ENCODE results near the gene MOB3C.
A peak's percentile ranks its signal among the peaks of the same experiment; 100 is the strongest.
"Not testable (repeated sequence)": the region's sequence is repeated elsewhere in the genome, so short reads cannot be mapped to it uniquely, and the experiment has no call there.

MOB3C gene

DNA sequence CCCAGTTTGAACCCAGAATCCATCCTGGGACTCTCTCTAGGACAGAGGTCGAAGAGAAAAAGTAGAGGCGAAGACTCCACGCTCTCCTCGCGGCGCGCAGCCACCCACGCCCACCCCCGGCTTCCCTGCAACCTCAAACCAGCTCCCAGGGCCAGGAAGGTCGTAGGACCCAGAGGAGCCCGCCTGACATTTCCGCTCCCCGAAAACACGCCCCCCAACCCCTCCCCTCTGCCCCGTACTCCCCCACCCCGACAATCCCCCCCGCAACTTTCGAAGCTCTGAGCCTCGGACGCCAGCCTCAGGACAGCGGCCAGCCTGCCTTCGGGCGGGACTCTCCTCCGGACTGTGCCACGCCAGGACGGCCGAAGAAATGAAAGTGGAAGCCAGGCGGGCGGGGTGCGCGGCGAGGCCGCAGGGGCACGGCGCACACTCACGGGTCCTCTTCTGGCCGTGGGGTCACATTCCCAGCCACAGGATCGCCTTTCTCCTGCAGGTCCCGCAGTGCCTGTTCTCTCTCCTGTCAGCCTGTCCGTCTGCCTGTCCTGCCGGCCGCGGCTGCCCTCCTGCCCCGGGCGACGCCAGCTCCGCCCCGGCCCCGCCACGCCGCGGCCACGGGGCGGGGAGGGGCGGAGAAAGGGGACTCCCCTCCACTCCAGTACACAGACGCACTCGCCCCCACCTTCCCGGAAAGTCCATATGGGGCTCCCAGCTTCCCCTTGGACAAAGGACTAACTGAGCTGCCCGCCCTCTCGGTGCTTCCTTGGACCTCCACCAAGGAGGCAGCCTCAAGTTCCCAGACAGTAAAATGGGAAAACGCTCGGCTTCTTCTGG, at the start of gene MOB3C:
TSS of gene MOB3C (minus strand) at position 535 of the 831 bp plus-strand sequence. CDS start 3,490 bp downstream, outside the sequence.
- DNase-seq (ENCODE audit: low read depth in 2 of 2) = peak; percentile 57 to 75

DNA sequence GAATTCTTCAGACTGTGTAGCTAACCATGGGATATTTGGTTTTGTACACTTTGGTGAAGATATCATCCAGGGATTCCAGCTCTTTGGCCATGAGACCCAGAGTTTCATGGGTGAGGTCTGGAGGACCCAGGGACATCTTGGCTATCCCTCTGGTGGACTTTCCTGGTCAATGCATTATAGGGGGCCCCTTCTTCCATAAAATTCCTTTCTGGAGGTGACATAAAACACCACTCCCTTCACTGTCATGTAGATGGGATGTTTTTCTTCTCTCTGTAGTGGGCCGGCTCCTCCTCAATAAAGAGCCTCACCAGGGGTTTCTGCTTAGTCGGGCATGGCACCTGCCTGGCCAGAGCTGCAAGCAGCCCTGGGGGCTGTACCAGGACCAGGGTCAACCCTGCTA, 49.4 kb upstream of the MOB3C start:
- no peak for DNase-seq (ENCODE audit: low read depth in 2 of 2)

DNA sequence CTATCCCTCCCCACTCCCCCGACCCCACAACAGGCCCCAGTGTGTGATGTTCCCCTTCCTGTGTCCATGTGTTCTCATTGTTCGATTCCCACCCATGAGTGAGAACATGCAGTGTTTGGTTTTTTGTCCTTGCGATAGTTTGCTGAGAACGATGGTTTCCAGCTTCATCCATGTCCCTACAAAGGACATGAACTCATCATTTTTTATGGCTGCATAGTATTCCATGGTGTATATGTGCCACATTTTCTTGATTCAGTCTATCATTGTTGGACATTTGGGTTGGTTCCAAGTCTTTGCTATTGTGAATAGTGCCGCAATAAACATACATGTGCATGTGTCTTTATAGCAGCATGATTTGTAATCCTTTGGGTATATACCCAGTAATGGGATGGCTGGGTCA, 46.3 kb upstream of the MOB3C start:
- DNase-seq (ENCODE audit: low read depth in 2 of 2) = not testable (repeated sequence)

DNA sequence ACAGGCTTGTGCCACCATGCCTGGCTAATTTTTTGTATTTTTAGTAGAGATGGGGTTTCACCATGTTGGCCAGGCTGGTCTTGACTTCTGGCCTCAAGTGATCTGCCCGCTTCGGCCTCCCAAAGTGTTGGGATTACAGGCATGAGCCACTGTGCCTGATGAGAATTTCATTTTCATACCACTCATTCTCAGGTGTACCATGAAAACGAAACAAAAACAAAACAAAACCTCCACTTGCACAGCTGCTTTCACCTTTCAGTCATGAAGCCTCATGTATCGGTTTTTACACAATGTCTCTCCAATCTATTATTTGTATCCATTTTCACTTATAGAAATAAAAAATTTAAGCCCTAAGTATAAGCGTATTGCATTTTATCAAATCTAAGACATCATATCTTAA, 43.5 kb upstream of the MOB3C start:
- not testable (repeated sequence) for DNase-seq (ENCODE audit: low read depth in 2 of 2)

DNA sequence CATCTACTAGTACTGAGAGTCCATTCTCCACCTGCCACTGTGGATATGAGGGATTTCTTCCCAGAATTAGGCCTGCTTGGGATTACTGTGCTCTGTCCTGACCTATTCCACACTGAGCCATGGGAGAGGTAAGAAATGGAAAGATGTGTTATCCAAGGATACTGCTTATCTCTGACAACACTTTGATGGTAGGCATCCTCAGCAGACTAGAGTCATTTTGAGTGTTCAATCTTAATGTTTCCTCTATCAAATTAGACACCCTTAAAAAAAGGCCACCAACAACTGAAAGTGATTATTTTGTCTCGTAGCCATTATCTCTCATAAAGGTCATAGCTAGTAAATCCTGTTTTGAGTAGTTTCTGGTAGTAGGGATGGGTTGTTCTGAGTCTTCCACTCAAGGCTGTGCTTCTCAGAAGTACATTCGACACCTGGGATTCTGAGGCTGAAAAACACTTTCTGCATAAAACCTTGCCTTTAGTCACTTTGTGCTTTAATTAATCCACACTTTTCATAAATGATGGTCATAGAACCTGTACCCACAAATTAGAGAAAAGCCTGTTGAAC, 42.8 kb upstream of the MOB3C start:
- no peak for DNase-seq (ENCODE audit: low read depth in 2 of 2)

DNA sequence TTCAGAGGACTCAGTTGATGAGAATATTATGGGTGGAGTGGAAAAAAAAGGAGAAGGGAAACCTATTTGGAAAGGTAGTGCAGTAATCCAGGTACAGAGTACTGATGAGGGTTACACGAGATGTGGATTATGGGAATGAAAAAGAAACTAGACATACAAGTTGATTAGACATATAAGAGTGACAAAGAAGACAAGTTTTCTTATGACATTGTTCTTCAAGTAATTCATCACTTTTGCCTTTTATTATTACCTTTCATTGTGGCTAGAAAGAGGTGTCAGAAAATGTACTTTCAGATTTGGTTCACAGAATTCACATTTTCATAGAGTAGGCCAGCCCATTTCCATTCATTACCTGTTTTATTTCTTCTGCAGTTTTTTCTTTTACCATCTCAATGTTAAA, 41.2 kb upstream of the MOB3C start:
- DNase-seq (ENCODE audit: low read depth in 2 of 2) = no peak

DNA sequence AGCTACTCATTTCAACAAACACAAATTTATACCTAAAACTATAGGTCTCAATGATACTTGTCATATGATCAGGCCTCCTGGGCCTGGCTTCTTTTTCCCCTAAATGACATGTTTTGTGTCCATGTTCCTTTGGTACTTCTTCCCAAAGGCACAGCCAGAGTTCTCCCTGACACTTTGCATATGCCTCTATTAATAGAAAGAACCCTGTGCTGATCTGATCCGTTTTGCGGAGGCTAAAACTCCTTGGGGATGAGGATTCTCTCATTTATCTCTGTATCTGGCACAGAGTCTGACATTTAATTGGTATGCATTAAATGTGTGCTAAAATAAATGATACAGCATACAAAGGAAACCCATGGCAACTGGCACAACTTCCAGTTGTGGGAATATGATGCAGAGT, 40.0 kb upstream of the MOB3C start:
- DNase-seq (ENCODE audit: low read depth in 2 of 2) = no peak

DNA sequence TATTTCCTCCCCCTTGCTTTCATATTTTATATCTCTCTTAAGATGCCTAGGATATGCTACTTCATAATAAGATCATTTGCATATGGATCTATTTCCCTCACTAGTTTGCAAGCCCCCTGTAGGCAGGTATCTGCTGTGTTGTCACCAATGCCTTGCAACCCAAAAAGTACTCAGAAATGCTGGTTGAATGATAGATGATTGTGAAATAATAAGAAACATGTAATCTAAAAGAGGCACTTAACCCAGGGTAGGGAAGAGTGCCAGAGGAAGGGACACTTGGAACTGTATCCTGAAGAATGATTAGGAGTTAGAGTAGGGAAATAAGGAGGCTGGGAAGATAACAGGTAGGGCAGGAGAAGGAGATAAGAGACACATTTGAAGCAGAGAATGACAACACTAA, 39.2 kb upstream of the MOB3C start:
- DNase-seq (ENCODE audit: low read depth in 2 of 2) = no peak

DNA sequence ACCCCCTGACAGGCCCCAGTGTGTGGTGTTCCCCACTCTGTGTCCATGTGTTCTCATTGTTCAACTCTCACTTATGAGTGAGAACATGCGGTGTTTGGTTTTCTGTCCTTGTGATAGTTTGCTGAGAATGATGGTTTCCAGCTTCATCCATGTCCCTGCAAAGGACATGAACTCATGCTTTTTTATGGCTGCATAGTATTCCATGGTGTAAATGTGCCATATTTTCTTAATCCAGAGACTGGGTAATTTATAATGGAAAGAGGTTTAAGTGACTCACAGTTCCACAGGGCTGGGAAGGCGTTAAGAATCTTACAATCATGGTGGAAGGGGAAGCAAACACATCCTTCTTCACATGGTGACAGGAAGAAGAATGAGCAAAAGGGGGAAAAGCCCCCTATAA, 38.1 kb upstream of the MOB3C start:
- DNase-seq (ENCODE audit: low read depth in 2 of 2) = not testable (repeated sequence)

DNA sequence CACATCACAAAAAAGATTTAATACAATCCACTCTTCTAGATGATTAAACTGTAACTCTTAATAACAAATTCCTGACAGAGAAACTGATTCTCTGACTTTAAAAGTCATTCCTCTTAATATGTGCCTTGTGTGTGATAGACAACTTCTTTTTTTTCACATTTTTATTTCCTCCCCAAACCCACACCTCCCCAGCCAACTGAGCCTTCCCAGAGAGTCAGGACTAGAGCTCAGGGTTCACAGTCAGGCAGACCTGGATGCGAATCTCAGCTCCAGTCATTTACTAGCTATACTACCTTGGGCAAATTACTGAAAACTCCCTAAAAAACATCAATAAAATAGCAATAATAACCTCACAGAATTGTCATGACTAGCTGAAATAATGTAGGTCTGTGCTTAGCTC, 37.4 kb upstream of the MOB3C start:
- no peak for DNase-seq (ENCODE audit: low read depth in 2 of 2)

DNA sequence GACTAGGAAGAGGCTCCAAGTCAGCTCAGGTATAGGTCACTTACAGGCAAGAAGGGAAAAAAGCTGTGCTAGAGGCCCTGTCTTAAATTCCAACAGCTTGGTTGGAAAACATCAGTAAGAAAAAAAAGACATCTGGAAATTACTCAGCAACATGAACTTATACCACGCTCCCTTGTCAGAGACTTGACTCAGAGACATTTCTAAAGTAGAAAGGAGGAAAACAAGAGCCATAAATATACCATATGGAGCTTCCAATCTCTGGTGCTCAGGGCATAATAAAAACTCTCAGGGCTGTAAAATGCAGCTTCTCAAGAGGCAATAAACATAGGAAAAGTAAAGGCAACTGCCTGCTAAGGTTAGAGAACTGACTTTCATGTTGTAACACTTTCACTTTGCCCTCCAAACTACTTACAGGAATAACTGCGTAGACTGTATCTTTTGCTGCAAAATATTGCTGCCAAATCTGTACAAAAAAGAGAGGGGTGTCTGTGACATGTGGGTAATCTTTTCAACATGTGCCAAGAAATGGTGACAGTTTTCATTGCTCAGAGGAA, 36.9 kb upstream of the MOB3C start:
- DNase-seq (ENCODE audit: low read depth in 2 of 2) = no peak

DNA sequence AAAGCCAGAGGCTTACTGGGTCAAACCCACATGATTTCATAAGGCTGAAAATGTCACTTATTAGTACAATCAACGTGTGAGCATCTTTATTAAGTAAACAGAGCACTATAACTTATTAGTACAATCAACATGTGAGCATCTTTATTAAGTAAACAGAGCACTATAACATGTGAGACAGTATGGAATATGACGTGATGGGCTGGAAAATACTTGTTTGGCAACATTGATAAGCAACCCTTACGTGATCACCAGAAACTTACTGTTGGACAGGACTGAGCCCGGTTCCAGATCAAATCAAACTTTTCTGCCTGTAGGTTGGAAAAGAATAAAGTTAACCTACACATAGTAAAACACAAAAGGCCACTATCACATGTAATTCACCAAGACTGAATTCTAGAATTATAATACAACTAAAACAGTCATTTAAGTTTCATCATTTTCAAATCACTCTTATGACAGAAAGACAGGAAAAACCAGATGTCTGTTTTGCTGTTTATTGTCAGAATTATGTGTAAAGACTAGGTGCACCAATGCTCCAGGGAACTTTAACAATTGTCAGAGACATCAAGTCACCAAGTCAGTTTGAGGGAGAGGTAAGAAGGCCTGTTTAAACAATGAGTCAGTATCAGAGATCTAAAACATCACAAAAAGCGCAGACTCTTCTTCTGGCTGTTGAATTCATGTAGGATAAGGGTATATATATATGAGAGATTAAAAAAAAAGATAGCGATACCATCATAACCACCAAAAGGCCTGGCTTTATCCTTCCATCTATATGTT, 35.9 kb upstream of the MOB3C start:
- no peak for DNase-seq (ENCODE audit: low read depth in 2 of 2)

DNA sequence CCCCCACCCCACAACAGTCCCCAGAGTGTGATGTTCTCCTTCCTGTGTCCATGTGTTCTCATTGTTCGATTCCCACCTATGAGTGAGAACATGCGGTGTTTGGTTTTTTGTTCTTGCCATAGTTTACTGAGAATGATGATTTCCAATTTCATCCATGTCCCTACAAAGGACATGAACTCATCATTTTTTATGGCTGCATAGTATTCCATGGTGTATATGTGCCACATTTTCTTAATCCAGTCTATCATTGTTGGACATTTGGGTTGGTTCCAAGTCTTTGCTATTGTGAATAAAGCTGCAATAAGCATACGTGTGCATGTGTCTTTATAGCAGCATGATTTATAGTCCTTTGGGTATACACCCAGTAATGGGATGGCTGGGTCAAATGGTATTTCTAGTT, 34.5 kb upstream of the MOB3C start:
- DNase-seq (ENCODE audit: low read depth in 2 of 2) = not testable (repeated sequence)

DNA sequence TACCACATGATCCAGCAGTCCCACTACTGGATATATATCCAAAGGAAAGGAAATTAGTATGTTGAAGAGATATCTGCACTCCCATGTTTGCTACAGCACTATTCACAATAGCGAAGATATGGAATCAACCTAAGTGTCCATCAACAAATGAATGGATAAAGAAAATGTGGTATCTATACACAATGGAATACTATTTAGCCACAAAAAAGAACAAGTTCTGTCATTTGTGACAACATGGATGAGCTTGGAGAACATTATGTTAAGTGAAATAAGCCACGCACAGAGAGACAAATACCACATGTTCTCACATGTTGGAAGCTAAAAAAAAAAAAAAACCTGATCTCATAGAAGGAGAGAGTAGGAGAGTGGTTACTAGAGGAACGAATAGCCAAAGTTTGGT, 33.9 kb upstream of the MOB3C start:
- DNase-seq (ENCODE audit: low read depth in 2 of 2) = no peak

DNA sequence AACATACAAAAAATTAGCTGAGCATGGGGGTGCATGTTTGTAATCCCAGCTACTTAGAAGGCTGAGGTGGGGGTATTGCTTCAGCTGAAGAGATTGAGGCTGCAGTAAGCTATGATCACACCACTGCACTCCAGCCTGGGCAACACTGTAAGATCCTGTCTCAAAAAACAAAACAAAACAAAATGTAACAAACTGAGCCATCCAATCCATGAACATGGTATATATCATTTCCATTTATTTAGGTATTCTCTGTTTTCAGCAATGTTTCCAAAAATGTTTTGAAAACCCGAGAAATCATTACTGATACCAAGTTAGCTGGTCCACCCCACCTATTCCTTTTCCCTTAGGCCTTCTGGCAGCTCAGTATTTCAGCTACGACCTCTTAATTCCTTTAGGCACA, 33.2 kb upstream of the MOB3C start:
- no peak for DNase-seq (ENCODE audit: low read depth in 2 of 2)

DNA sequence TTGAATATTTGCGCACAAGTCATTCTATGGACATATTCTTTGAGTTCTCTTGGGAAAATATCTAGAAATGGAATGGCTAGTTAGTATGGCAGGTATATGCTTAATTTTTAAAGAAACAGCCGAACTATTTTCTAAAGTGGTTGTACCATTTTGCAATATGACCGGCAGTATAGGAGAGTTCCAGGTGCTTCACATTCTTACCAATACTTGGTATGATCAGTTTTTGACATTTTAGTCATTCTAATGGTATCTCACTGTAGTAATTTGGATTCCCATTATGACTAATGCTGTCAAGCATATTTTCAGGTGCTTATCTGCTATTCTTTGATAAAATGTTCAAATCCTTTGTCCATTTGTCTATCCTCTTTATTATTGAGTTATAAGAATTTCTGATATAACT, 31.0 kb upstream of the MOB3C start:
- DNase-seq (ENCODE audit: low read depth in 2 of 2) = no peak

DNA sequence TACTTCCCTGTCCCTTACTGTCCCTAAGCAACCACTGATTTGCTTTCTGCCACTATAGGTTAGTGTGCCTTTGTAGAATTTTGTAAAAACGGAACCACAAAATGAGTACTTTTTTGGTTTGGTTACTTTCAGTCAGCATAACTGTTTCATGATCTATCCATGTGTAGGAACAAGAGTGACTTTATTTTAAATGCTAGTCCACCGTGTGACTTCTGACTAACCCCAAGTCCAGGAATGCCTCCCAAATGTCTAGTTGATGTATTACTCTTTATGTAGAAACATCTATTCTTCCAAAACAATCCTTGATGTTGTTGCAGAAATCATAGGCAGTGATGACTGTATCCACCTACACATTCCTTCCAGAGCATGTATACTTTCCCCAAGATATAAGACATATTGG, 30.2 kb upstream of the MOB3C start:
- no peak for DNase-seq (ENCODE audit: low read depth in 2 of 2)

DNA sequence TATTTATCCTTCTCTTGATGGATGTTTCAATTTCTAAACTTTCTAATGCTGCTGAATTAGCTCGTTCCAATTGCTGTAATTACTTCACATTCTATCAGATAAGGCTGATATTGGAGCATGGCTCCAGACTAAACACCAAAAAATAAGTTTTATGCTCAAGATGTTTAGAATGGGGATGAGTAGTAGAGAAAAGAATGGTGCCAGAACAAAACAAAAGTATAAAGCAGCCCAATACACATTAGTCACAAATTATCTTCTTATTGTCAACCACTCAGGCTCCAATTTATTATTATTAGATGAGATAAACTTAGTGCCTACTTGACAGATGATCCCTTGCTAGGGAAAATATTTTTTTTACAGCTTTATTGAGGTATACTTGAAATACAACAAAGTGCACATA, 29.7 kb upstream of the MOB3C start:
- DNase-seq (ENCODE audit: low read depth in 2 of 2) = no peak

DNA sequence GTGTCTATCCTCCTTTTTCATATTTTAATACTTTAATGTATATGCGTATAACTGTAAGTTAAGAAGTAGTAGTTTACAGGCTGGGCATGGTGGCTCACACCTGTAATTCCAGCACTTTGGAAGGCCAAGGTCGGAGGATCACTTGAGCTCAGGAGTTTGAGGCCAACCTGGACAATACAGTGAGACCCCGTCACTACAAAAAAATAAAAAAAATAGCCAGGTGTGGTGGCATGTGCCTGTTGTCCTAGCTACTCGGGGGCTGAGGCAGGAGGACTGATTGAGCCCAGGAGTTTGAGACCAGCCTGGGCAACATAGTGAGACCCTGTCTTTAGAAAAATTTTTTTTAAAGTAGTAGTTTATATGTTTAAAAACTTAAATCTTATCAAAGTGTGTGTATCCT, 29.2 kb upstream of the MOB3C start:
- no peak for DNase-seq (ENCODE audit: low read depth in 2 of 2)

DNA sequence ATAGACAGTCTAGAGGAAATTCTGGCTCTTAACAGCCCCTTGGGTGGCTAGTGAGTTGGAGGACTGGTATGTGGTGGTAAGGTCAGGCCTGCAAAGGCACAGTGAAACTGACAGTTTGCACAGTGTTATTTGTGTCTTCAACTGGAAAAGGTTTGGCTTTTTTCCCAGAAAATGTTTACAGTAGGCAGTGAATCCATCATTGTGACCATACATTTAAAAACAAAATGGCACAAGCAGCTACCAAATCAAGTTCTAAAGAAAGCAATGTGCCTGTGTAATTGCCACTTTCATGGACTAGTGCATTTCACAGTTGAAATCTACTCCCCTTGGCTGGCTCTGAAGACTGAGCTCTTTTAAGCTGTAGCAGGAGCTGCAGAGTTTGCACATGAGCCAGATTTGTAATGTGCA, 26.8 kb upstream of the MOB3C start:
- DNase-seq (ENCODE audit: low read depth in 2 of 2) = no peak

DNA sequence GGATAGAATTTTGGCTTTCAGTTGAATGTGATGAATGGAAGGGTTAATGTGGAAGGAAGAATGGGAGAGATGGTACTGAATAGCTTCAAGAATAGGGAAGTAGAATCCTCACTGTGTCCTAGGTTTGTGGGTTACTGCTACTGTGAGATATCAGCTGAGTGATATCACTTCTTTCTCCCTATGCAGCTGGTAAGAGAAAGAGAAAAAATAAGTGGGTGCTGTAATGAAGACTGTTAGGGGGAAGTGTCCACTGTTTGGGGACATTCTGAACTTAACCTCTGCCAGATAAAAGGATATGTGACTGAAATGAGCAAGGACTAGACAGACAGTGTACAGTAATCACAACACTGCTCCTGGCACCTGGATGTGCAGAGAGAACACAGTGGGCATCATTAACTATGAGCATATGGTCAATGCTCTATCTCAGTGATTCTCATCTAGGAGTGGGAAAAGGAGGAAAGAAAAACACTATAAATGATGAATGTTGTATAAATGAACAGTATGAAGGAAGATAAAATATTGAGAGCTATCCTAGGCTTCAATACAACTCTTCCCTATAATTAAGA, 25.6 kb upstream of the MOB3C start:
- no peak for DNase-seq (ENCODE audit: low read depth in 2 of 2)

DNA sequence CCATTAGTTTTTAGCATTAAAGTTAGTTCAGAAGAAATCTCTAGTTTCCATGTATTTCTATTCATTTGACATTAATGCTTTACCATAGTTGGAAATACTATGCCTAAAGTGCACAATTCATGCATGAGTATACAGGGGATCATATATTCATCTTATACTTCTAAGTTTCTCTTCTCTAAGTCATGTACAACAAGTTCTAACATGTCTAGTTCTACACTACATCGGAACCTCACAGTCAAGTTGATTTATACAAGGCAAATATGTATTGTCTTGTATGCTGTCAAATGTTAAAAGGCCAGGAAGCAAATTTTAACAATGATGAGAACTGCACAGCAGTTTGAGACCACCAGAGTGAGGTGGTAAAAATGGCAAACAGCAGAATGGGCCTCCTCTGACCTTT, 22.9 kb upstream of the MOB3C start:
- DNase-seq (ENCODE audit: low read depth in 2 of 2) = no peak

All from stimulated activated CD4-positive, alpha-beta T cell treated with anti-CD3 and anti-CD28 coated beads, Interleukin-1b, Interleukin-23, amount 100 ng/mL, for 4 hours (primary cell).